Measurements from ENCODE around the gene PLCH2.

DNA sequence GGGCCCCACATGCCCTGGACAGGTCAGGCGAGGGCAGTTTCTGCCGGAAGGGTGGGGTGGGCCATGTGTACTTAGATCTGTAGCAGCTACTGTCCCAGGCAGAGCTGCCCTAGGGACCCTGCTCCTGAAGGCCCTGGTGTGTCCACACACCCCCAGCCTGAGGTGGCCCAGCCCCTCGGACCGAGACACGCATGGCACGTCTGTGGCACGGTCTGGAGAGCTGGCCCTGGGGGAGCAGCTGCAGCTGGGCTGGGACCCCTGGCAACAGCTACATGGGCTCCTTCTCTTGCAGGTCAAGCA lies 25.7 kb downstream of the PLCH2 start:
- TF ChIP-seq CTCF (IDR thresholded peaks at IDR 0.05; ENCODE audit: poor library complexity, severe bottlenecking): no peak
- no peak for TF ChIP-seq SMC3 (conservative IDR thresholded peaks at IDR 0.05; ENCODE audit: poor library complexity)
